ENCODE measurements around the gene PLS1.
"Not testable (repeated sequence)": the region's sequence is repeated elsewhere in the genome, so short reads cannot be mapped to it uniquely, and the experiment has no call there.

The PLS1 gene

GRCh38 chr3:142734834-142735233 is 138.6 kb downstream of the PLS1 start:
- no peak for DNase-seq (ENCODE audit: low read depth in 1 of 2, low spot score in 1 of 2)
- no peak for TF ChIP-seq REST (IDR thresholded peaks at IDR 0.05; ENCODE audit: insufficient replicate concordance, low read depth)
- no peak for TF ChIP-seq POLR2AphosphoS5 (IDR thresholded peaks at IDR 0.05; ENCODE audit: low read depth)
- no peak for TF ChIP-seq SPI1 (IDR thresholded peaks at IDR 0.05; ENCODE audit: borderline replicate concordance, low read depth)
- no peak for TF ChIP-seq GABPA (IDR thresholded peaks at IDR 0.05; ENCODE audit: low read depth)
- TF ChIP-seq, protein P1, sequence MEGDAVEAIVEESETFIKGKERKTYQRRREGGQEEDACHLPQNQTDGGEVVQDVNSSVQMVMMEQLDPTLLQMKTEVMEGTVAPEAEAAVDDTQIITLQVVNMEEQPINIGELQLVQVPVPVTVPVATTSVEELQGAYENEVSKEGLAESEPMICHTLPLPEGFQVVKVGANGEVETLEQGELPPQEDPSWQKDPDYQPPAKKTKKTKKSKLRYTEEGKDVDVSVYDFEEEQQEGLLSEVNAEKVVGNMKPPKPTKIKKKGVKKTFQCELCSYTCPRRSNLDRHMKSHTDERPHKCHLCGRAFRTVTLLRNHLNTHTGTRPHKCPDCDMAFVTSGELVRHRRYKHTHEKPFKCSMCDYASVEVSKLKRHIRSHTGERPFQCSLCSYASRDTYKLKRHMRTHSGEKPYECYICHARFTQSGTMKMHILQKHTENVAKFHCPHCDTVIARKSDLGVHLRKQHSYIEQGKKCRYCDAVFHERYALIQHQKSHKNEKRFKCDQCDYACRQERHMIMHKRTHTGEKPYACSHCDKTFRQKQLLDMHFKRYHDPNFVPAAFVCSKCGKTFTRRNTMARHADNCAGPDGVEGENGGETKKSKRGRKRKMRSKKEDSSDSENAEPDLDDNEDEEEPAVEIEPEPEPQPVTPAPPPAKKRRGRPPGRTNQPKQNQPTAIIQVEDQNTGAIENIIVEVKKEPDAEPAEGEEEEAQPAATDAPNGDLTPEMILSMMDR (IDR thresholded peaks at IDR 0.05; ENCODE audit: insufficient read depth, low read length), result no peak
- no peak overlapping the region for H3K27ac ChIP-seq (replicated peaks)
- no peak overlapping the region for H3K4me3 ChIP-seq (replicated peaks; ENCODE audit: insufficient read depth, low read length)
- peaks cover 5% of the 10 kb centered on the region for H3K27me3 ChIP-seq (ENCODE audit: insufficient read depth, poor library complexity, severe bottlenecking)

GRCh38 chr3:142735462-142735861 is 139.3 kb downstream of the PLS1 start:
- no peak for TF ChIP-seq SPI1 (IDR thresholded peaks at IDR 0.05; ENCODE audit: borderline replicate concordance, low read depth)
- no peak for DNase-seq (ENCODE audit: low read depth in 1 of 2, low spot score in 1 of 2)
- Histone ChIP-seq H3K27ac (replicated peaks) (no peak overlapping the region), H3K27me3 (ENCODE audit: insufficient read depth, poor library complexity, severe bottlenecking) (peaks cover 5% of the 10 kb centered on the region), H3K4me3 (replicated peaks; ENCODE audit: insufficient read depth, low read length) (no peak overlapping the region)

- no peak overlapping the region for H3K4me3 ChIP-seq (replicated peaks; ENCODE audit: insufficient read depth, low read length)
- TF ChIP-seq GABPA (IDR thresholded peaks at IDR 0.05; ENCODE audit: low read depth) (no peak), REST (IDR thresholded peaks at IDR 0.05; ENCODE audit: insufficient replicate concordance, low read depth) (no peak), SPI1 (IDR thresholded peaks at IDR 0.05; ENCODE audit: borderline replicate concordance, low read depth) (no peak), POLR2AphosphoS5 (IDR thresholded peaks at IDR 0.05; ENCODE audit: low read depth) (no peak)
- TF ChIP-seq, protein P1 (IDR thresholded peaks at IDR 0.05; ENCODE audit: insufficient read depth, low read length), result no peak
- no peak for DNase-seq (ENCODE audit: low read depth in 1 of 2, low spot score in 1 of 2)
- H3K27me3 ChIP-seq (ENCODE audit: insufficient read depth, poor library complexity, severe bottlenecking), result peaks cover 11% of the 10 kb centered on the region
- H3K27ac ChIP-seq (replicated peaks), result no peak overlapping the region
Measured at GRCh38 chr3:142738396-142738795, 142.2 kb downstream of the PLS1 start.

DNA sequence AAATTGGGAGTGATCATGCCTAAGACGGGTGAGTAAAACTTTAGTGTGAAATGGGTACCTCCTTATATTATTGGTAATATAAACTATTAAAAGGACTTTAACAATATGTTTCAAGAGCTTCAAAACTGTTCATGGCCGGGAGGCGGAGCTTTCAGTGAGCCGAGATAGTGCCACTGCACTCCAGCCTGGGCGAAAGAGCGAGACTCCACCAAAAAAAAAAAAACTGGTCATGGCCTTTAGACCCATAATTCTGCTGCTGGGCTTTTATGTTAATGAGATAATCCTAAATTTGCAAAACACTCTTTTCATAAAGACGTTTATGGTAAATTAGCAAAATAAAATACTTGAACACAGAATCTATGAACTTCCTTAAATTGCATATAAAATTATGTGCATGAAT is 150.5 kb downstream of the PLS1 start:
- TF ChIP-seq, protein P1 (IDR thresholded peaks at IDR 0.05; ENCODE audit: insufficient read depth, low read length), result no peak
- TF ChIP-seq REST (IDR thresholded peaks at IDR 0.05; ENCODE audit: insufficient replicate concordance, low read depth), result no peak
- Histone ChIP-seq H3K27me3 (ENCODE audit: insufficient read depth, poor library complexity, severe bottlenecking) (peaks cover 10% of the 10 kb centered on the region), H3K4me3 (replicated peaks; ENCODE audit: insufficient read depth, low read length) (no peak overlapping the region), H3K27ac (replicated peaks) (no peak overlapping the region)
- DNase-seq (ENCODE audit: low read depth in 1 of 2, low spot score in 1 of 2), result no peak

GRCh38 chr3:142750531-142750930 is 154.3 kb downstream of the PLS1 start:
- H3K27ac ChIP-seq (replicated peaks); H3K27me3 ChIP-seq (ENCODE audit: insufficient read depth, poor library complexity, severe bottlenecking); DNase-seq (ENCODE audit: low read depth in 1 of 2, low spot score in 1 of 2); H3K4me3 ChIP-seq (replicated peaks; ENCODE audit: insufficient read depth, low read length): not testable (repeated sequence)

DNA sequence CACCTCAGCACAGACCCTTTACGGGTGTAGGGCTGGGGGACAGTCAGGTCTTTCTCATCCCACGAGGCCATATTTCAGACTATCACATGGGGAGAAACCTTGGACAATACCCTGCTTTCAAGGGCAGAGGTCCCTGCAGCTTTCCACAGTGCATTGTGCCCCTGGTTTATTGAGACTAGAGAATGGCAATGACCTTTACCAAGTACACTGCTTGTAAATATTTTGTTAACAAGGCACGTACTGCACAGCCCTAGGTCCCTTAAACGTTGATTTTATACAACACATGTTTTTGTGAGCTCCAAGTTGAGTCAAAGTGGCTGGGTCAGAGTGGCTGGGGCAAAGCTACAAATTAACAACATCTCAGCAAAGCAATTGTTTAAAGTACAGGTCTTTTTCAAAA is 156.4 kb downstream of the PLS1 start:
- H3K27ac ChIP-seq (replicated peaks); H3K27me3 ChIP-seq (ENCODE audit: insufficient read depth, poor library complexity, severe bottlenecking); H3K4me3 ChIP-seq (replicated peaks; ENCODE audit: insufficient read depth, low read length); DNase-seq (ENCODE audit: low read depth in 1 of 2, low spot score in 1 of 2): not testable (repeated sequence)

Measured in HL-60 (cell line).